ENCODE measurements around the gene TSHR. TPM values are rescaled to one million over a fixed set of nuclear protein-coding genes. Genes with fewer than 3 reads are reported as not detected.
"Not testable (repeated sequence)": the region's sequence is repeated elsewhere in the genome, so short reads cannot be mapped to it uniquely, and the experiment has no call there.

TSHR gene
- total RNA-seq, 1 donor from 2014 or later, result 1.7 TPM

DNA sequence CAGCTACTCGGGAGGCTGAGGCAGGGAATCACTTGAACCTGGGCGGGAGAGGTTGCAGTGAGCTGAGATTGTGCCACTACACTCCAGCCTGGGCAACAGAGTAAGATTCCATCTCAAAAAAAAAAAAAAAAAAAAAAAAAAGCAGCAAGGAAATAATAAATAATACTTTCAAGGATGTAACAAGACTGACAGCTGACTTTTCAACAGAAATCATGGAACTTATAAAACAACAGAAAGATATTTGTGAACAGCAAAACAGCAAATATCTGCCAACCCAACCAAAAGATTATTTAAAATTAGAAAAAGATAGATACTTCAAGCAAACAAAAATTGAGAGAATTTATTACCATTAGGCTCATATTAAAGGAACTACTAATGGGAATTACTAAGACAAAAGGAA lies 115.1 kb downstream of the TSHR start:
- DNase-seq, result no peak

GRCh38 chr14:81085596-81085995 lies 130.2 kb downstream of the TSHR start:
- DNase-seq, result peak; percentile 51

- DNase-seq, result no peak
Measured at GRCh38 chr14:81087230-81087629, 131.8 kb downstream of the TSHR start.

- DNase-seq, result no peak
Measured at GRCh38 chr14:81091139-81091538, 135.7 kb downstream of the TSHR start.

- no peak for DNase-seq
Measured at GRCh38 chr14:81091660-81092059, 136.2 kb downstream of the TSHR start.

- no peak for DNase-seq
Measured at GRCh38 chr14:81093651-81094050, 138.2 kb downstream of the TSHR start.

- DNase-seq, result no peak
Measured at GRCh38 chr14:81095539-81095938, 140.1 kb downstream of the TSHR start.

DNA sequence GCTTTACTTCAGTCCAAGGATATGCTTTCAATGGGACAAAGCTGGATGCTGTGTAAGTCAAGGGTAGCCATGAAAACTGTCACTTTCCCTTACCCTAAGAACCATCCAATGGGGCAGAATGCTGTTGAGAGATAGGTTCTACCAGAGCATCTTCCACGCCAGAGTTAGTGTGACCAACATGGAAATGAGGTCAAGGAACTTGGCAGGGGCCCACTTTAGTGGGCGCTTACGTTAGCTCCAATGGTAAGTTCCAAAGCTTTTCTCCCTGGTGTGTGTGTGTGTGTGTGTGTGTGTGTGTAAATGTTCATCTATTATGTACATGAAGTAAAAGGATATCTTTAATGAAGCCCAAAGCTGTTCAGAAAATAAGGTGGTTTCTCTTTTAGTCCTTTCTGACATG lies 141.2 kb downstream of the TSHR start:
- DNase-seq, result no peak

GRCh38 chr14:81102217-81102616 lies 146.8 kb downstream of the TSHR start:
- no peak for DNase-seq

DNA sequence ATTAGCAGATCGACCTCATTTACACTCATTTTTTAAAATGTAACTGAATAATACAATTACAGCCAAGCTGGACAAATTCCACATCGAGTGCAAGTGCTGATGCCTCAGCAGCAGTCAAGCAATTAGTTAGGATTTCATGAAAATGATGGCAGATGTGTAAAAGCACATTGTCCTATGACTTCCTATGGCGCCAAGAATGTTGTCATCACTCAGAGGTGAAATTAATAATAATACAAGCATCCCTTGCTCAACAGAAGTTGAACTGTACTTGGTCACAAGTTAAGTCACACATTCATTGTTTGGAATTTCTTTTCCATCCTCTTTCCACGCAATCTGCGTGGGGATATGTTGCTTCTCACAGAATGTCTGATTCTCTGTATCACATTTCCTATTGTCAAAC lies 148.0 kb downstream of the TSHR start:
- DNase-seq, result no peak

DNA sequence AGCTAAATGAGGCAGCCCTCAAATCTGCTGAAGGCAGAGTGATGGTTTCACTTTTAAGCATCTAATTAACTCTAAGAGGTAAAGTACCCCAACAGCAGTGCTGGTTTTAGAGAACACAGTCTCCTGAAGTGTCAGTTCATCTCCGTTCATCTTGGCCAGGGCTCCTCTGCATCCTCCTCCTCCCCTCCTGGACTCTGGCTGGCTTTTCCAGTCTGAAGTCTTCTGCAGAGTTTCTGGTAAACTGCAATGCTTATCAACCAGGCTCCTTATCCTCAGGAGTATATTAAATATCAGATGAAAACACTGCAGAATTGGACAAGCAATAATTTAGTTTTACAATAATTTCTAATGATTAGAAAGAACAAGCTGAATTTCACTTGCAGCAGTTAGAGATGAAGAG lies 150.0 kb downstream of the TSHR start:
- no peak for DNase-seq

DNA sequence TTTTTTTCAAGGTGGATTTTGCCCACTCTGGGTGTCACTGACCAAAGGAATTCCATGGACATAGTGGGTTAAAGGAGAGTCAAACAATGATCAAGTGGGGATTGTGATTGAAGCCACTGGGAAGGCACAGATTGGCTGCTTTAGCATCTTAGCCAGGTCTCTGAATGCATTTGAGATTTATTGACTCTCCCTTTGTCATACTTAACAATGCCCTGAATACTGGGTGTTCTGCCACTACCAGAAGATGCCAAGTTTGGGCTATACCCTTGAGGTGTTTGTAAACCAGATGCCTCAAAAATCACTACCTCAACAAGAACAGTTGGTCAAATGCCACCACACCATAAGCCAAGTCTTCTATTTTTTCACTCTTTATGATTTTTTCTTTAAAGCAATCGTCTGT lies 150.5 kb downstream of the TSHR start:
- no peak for DNase-seq

- no peak for DNase-seq
Measured at GRCh38 chr14:81110186-81110585, 154.8 kb downstream of the TSHR start.

DNA sequence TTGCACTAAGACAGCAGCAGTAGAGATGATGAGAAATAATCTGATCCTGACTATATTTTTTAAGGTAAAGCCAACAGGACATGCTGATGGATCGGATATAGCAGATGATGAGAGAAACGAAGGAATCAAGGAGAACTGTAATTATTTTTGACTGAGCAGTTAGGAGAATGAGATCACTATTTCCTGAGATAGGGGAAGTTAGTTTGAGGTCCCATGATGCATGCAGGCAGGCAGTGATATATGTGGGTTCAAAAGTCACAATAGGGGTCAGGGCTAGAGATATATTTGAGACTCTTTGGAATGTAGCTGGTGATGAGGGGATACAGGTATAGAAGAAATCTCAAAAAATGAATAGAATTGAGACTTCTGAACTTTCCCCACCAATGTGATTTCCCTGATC lies 157.8 kb downstream of the TSHR start:
- DNase-seq, result no peak

GRCh38 chr14:81113945-81114820 lies 158.8 kb downstream of the TSHR start:
- DNase-seq, result not testable (repeated sequence)

- no peak for DNase-seq
Measured at GRCh38 chr14:81120501-81120900, 165.1 kb downstream of the TSHR start.

GRCh38 chr14:81122326-81122725 lies 166.9 kb downstream of the TSHR start:
- no peak for DNase-seq

DNA sequence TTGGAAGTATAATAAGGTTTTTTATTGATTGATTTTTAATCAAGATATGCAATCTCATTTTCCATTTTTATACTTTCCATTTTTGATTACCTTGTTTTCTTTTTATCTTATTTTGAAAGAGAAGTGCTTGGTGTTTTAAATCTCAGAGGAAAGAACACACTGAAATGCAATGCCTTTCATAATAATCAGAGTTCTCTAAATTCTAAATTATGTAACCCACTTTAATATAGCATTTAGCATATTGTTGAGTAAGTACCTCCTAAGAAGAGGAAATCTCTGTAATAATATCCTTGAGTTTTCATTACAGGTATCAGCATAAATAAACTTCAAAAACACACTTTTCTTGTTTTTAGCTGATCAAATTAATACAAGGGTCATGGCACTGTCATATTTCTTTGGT lies 168.4 kb downstream of the TSHR start:
- DNase-seq, result no peak

DNA sequence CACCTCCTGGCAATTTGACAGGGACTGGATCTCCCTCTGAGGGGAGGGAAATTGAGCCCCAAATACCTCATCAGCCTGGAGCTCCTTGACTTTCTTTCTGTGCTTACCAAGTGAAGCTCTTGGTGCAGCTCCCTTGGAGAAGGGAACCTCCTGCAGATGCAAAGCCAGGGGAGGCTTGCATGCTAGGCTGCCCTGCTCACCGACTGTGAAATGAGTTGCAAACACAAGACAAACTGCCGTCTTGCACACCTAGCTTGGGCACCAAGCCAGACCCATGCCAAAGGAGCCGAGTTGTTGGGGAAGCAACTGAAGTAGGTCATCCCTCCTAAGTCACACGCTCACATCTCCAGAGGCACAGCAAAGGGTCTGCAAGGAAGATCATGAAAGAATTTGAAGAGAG lies 170.1 kb downstream of the TSHR start:
- DNase-seq, result no peak

DNA sequence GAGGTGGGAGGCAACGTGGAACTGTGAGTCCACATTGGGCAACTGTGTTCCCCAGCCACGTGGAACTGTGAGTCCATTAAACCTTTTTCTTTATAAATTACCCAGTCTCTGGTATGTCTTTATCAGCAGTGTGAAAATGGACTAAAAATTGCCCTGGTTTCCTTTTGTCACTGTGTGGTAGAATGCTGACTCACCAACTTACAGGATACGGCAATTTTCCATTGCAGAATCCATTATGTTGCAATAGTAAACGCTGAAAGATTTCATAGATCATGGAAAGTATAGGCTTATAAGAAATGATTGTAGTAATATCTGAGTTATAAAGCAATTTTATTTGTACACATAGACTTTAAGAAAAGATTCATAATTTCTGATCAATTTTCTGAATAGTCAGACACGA lies 172.4 kb downstream of the TSHR start:
- no peak for DNase-seq

DNA sequence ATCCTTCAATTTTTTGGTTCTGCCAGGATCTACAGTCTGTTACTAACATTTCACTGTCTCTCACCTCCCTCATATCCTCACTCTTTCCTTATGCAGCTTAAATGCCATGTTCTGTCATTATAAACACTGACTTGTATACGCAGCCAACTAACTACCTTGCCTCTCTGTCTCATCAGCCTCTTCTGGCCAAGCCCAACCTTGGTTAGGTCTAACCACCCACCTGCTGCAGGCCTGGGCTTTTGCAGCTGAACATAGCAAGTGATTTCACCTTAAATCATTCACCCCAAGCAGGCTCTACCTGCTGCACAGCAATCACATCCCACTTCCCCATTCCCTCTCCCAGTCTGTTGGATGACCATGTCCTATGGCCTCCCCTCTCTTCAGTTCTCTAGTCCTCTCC lies 173.8 kb downstream of the TSHR start:
- DNase-seq, result no peak

- DNase-seq, result peak; percentile 12
Measured at GRCh38 chr14:81132468-81132867, 177.0 kb downstream of the TSHR start.

DNA sequence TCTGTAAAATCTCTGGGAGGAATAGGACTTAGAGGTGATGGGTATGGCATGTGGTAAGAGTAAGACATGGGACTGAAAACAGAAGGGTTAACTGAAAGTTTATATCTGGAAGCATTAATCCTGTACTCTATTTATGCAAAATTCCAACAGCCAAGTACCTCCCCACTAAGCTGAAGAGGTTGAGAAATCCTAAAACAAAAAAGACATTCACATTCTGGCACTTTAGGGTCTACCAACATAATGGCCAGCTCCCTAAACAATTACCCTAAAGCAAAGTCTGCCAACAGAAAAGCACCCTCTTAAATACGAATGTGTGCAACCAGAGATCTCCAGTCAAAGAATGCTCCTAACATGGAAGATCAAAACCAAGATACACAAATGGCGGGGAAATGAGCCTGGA lies 178.0 kb downstream of the TSHR start:
- DNase-seq, result no peak

- no peak for DNase-seq
Measured at GRCh38 chr14:81137316-81137715, 181.9 kb downstream of the TSHR start.

DNA sequence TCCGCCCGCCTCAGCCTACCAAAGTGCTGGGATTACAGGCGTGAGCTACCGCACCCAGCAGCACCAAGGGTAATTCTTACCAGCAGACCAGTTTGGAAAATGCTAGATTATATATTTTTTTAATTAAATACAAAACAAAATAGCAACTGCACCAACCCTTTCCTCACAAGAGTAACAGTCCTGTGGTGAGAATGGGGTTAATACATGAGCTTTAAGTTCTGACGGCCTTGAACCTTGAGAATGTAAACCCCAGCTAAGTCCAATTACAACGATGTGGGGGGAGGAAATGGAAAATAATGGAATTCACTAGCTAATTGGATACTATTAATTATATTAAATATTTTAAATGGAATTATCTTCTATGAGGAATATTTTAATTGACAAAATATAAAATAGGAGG lies 183.0 kb downstream of the TSHR start:
- DNase-seq, result no peak
